GM21529 (cell line): ENCODE data around the gene DAB2.

ENCODE experiments used
- ATAC-seq: cut with Tn5 transposase; IDR thresholded peaks from one replicate; pipeline ENCODE4 v1.9.1; 2021; ENCODE audit not compliant: unreplicated experiment

Gene DAB2

DNA sequence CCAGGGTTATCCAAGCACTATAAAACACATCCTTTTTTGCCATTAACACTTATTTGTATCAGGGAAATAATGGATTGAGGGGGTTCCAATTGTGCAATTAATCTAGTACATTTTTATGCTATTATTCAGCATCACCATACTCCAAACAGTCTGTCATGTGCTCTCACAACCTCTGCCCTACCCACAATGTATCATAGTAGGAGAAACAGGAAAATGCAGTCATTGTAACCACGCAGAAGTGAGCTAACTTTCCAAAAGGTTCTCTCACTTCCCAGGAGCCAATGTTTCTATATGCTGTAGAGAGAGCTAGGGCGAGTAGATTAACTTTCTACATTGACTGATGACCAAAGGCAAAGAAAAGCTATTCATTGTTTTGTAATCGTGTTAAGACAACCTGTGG, 29.8 kb downstream of the DAB2 start:
- no peak for ATAC-seq

- ATAC-seq, result no peak
Measured at GRCh38 chr5:39390945-39391344, 33.8 kb downstream of the DAB2 start.

DNA sequence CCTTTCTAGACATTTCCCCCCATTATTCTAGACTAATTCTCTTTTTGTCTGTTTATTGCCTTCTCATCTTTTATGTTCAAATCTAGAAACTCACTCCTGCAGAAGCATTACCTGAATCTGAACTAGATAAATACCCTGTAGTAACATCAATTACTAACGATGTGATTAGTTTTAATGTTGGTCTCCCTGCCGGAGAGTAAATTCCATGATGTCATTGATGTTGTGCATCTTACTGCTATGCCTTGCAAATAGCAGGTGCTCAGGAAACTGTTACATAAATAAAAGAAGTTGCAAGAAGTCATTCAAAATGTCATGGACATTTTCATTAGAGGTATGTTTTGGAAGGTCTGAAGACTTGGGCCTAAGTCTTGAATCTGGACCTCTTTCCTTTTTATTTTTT, 37.5 kb downstream of the DAB2 start:
- no peak for ATAC-seq

DNA sequence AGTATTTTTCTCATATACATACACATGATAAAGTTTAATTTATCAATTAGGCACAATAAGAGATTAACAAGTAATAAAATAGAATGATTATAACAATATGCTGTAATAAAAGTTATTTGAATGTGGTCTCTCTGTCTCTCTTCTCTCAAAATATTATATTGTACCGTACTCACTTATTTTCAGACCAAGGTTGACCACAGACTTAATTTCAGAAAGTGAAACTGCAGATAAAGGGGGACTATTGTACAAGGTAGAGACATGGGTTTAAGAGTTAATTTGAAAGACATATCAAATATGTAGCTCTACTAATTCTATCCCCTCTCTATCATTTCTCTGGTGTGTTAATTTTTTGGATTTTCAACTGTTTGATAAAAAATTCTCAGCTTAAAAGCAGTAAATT, 40.5 kb downstream of the DAB2 start:
- no peak for ATAC-seq

DNA sequence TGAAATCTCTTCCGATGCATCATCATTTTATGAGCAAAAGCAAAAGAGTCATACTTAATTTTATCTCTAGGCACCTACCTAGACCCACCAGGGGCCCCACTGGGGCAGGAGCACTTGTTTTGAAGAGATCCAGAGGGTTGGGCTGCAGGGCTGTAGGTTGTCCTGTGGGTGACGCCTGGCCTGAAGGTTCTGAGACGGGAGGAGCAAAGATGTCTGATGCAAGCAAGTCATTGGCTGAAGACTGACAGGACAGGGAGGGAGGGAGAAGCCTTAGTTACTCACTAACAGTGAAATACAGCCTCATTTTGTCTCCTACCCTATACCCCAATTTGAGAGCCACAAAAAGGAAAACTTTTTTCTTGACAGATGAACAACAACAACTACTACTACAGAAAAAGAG, 43.4 kb downstream of the DAB2 start:
- ATAC-seq, result no peak

DNA sequence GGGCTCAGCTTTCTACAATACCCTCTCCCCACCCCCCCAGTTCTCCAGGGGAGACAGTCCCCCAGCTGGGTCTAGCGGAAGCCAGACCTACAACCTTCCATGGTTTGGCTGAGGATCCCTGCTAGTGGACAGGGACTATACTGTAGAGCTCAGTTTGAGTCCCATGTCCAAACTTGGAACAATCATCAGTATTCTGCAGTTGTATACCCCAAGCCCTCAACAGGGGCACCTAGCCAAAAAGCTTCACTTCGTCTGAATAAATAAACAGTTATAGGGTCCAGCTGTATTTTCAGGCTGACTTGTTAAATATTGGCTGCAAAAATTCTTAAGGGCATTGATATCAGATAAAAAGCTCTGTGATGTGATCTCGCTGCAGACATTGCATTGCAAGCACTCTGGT, 45.1 kb downstream of the DAB2 start:
- ATAC-seq, result no peak

DNA sequence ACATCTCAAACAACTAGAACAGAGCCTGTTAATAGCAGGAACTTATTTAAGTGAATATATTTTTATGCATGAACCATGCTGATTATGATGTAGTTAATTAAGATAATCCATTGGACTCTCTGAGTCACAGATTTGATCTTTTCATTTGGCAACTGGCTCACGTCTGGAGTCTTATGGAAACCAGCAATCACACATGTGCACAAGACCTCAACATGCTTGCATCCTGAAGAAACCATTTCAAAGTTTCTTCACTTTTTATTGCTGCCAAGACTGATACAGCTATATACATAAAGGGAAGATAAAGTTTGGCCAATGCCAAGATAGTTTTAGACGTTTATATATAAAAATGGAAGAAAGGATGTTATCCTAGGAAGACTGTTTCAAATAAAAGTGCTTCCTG, 47.2 kb downstream of the DAB2 start:
- no peak for ATAC-seq

- ATAC-seq, result peak; percentile 83
Measured at GRCh38 chr5:39376293-39376714, 48.5 kb downstream of the DAB2 start.

- ATAC-seq, result no peak
Measured at GRCh38 chr5:39373791-39374190, 51.0 kb downstream of the DAB2 start.

- no peak for ATAC-seq
Measured at GRCh38 chr5:39371367-39371635, 53.5 kb downstream of the DAB2 start.

GRCh38 chr5:39370555-39371366, 54.0 kb downstream of the DAB2 start:
- ATAC-seq, result no peak

- no peak for ATAC-seq
Measured at GRCh38 chr5:39369123-39369815, 55.5 kb downstream of the DAB2 start.

GRCh38 chr5:39368116-39368515, 56.7 kb downstream of the DAB2 start:
- ATAC-seq, result no peak

- ATAC-seq, result no peak
Measured at GRCh38 chr5:39367711-39368110, 57.1 kb downstream of the DAB2 start.

DNA sequence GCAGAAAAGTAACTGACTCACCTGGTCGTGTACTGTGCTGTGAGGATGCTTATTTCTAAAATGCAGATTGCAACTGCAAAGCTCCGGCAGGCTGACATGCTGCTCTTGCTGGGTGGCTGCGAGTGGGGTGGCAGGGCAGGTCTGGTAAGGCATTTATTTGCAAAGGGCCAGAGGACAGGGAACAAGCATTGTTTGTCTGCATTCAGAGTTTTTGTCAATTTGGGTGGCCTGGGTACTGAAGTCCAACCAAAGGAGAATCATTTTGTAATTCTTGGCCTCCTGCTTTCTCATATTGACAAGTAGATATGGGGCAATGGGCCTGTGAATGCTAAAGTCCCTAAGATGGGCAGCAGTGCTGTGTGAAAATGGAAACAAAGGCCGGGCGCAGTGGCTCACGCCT, 60.4 kb downstream of the DAB2 start, which contains the start of gene C9:
Gene C9, minus strand, starts transcription at position 129 of the 400 bp plus-strand sequence. Its CDS starts 31 bp downstream, at position 98.
- no peak for ATAC-seq

- no peak for ATAC-seq
Measured at GRCh38 chr5:39363217-39363616, 61.6 kb downstream of the DAB2 start.

GRCh38 chr5:39362646-39363045, 62.1 kb downstream of the DAB2 start:
- ATAC-seq, result no peak

DNA sequence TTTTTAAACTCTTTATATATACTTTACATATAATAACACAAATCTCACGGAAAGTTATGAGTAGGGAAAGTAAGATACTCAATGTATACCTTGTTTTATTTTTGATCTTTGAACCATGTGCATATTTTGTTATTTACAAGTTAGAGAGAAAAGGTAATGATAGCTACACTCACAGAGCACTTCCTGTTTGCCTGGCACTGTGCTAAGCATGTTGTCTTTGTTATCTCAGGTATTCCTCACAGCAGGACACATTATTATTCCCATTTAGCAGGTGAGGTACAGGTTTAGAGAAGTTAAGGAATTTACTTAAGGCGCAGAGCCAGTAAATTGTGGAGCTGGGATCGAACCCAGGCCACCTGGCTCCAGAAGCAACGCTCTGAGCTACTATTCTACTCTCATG, 63.5 kb downstream of the DAB2 start:
- no peak for ATAC-seq

DNA sequence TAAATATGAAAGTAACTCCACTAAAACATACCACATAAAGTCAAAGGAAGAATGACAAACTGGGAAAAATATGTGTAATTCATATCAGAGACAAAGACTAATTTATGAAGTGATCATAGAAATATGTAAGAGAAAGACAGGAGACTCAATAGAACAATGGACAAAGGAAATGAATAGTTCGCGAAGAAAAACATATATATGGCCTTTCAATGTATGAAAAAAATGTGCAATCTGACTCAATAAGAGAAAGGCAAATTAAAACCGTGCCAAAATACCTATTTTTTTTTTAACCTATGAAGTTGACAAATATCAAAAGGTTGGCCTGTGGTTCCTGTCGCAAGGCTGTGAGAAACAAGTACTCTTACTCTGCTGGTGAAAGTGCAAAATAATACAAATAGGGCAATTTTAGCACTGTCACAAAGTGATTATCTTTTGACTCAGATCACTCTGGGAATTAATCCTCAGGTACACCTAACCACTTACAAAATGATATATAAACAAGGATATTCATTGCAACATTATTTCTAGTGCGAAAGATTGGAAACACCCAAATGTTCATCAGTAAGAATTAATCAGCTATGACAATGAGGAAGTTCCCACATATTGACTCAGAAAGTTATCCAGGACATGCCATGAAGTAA, 64.2 kb downstream of the DAB2 start:
- ATAC-seq, result no peak

GRCh38 chr5:39356263-39356662, 68.5 kb downstream of the DAB2 start:
- ATAC-seq, result no peak

- ATAC-seq, result no peak
Measured at GRCh38 chr5:39355324-39355723, 69.5 kb downstream of the DAB2 start.

DNA sequence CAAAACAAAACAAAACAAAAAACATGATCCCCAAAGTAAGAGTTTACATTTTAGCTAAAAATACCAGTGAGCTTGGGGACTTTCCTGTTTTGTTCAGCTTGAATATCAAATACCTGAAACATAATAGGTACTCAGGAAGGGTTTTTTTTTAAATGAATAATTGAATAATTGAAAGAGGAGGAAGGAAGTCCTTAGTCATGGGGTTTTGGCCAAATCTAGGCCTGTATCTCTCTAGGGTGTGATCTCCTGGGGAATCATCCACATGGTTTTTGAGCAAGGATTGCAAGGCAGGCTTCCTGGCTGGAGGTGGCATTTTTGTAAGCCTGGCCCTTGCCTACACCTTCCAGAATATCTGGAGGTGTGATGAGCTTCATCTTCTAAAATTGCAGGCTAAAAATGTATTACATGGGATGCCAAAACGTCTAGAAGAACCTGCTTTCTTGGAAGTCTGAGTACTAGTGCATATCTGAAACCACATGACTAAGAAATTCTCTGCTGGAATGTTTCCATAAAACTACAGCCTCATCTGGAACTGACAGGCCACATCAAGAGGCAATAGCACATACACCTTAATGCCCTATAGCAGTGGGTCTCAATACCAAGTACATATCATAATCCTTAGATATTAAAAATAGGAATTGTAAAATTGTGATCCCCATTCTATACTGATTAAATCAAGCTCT, 70.9 kb downstream of the DAB2 start:
- ATAC-seq, result no peak
